Lower leg skin (tissue), 3 donors: ENCODE results near the gene RAP1GAP2.

ENCODE experiments used
- CTCF ChIP-seq, 3 donors: fragments of 450-650 bp; IDR thresholded peaks; one replicate each; pipeline ENCODE4 v1.5.1; 2016; ENCODE audit warnings: antibody characterized with exemption in 3 of 3, mild to moderate bottlenecking in 3 of 3, moderate library complexity in 2 of 3
- POLR2A ChIP-seq, 2 donors: fragments of 450-650 bp; IDR thresholded peaks; one replicate each; pipeline ENCODE4 v1.6.1; 2016 to 2017; ENCODE audit warnings: antibody characterized with exemption in 2 of 2, mild to moderate bottlenecking in 1 of 2, moderate library complexity in 1 of 2

- no peak for TF ChIP-seq CTCF (IDR thresholded peaks at IDR 0.05)
- no peak for TF ChIP-seq POLR2A (IDR thresholded peaks at IDR 0.05)
These were observed 230.9 kb downstream of the RAP1GAP2 start for GRCh38 chr17:3026856-3027751.
